HepG2 (cell line): ENCODE results near the gene YIPF3. TPM values are rescaled to one million over a fixed set of nuclear protein-coding genes. Genes with fewer than 3 reads are reported as not detected.

Experiments used
- CREB1 ChIP-seq, 2 experiments: fragments of 450-650 bp in 1 of 2; IDR thresholded peaks; 2 replicates each; pipeline ENCODE4 v1.6.1; 2016 to 2017; ENCODE audit warnings: control low read depth in 1 of 2, mild to moderate bottlenecking in 1 of 2, missing compliant biosample characterization in 1 of 2, missing genetic modification characterization in 1 of 2
- EEA1 ChIP-seq: sonication (generic); formaldehyde crosslinking; IDR thresholded peaks from 2 replicates; pipeline ENCODE4 v1.5.1; 2020; ENCODE audit warnings: mild to moderate bottlenecking, missing genetic modification reagents, borderline replicate concordance
- KAT2B ChIP-seq: fragments of 150-350 bp; IDR thresholded peaks from 2 replicates; pipeline ENCODE4 v1.6.1; 2014; ENCODE audit warnings: low read depth, low read length, borderline replicate concordance
- KDM2A ChIP-seq: sonication (generic); formaldehyde crosslinking; IDR thresholded peaks from 2 replicates; pipeline ENCODE4 v1.4.0; 2020; ENCODE audit warnings: low read depth, missing genetic modification reagents, borderline replicate concordance
- MAX ChIP-seq: IDR thresholded peaks from 2 replicates; pipeline ENCODE4 v1.6.1; 2012; ENCODE audit warnings: inconsistent platforms
- NCOA1 ChIP-seq: sonication (generic); formaldehyde crosslinking; IDR thresholded peaks from 2 replicates; pipeline ENCODE4 v1.9.0; 2021; ENCODE audit warnings: missing genetic modification reagents
- PBX2 ChIP-seq: IDR thresholded peaks from 2 replicates; pipeline ENCODE4 v1.6.1; 2016; ENCODE audit warnings: control low read depth
- PCBP1 ChIP-seq: fragments of 200-400 bp; formaldehyde crosslinking; IDR thresholded peaks from 2 replicates; pipeline ENCODE4 v1.6.1; 2017; ENCODE audit warnings: mild to moderate bottlenecking, low read depth, low read length, borderline replicate concordance
- PHF8 ChIP-seq: sonication (generic); formaldehyde crosslinking; IDR thresholded peaks from 2 replicates; pipeline ENCODE4 v1.5.0; 2020; ENCODE audit warnings: missing genetic modification reagents
- RBM22 ChIP-seq: fragments of 200-400 bp; formaldehyde crosslinking; optimal IDR thresholded peaks from 2 replicates; pipeline ENCODE3; 2017; ENCODE audit warnings: mild to moderate bottlenecking, low read length, moderate library complexity
- SRY ChIP-seq: sonication (generic); formaldehyde crosslinking; IDR thresholded peaks from 2 replicates; pipeline ENCODE4 v1.8.0; 2022; ENCODE audit warnings: mild to moderate bottlenecking, missing genetic modification reagents
- ZNF225 ChIP-seq: sonication (generic); formaldehyde crosslinking; IDR thresholded peaks from 2 replicates; pipeline ENCODE4 v1.4.0; 2020; ENCODE audit warnings: mild to moderate bottlenecking, missing genetic modification reagents
- ZNF510 ChIP-seq: sonication (generic); formaldehyde crosslinking; IDR thresholded peaks from 2 replicates; pipeline ENCODE4 v1.4.0; 2020; ENCODE audit warnings: low read depth, mild to moderate bottlenecking, missing genetic modification reagents
- ZNF790 ChIP-seq: sonication (generic); formaldehyde crosslinking; IDR thresholded peaks from 2 replicates; pipeline ENCODE4 v1.8.0; 2022; ENCODE audit warnings: missing genetic modification reagents, mild to moderate bottlenecking, borderline replicate concordance
- polyA plus RNA-seq, 8 experiments: library from polyadenylated mRNA; depleted of rRNA in 3 of 8; stranded (reverse) in 7 of 8; unstranded in 1 of 8; fragments of >200 nt; fragmentation: Illumina TruSeq in 4 of 8; extraction: Trizol in 4 of 8; gene quantifications; 2 replicates each; pipeline versions ENCODE4 v1.2.1 to v1.2.3, GENCODE V29; 2011 to 2016; ENCODE audit warnings: low read depth in 4 of 8, missing spikeins in 1 of 8, mixed read lengths in 1 of 8; ENCODE audit not compliant: insufficient read depth in 1 of 8
- total RNA-seq, 5 experiments: library from RNA; depleted of rRNA; stranded (reverse); fragments of >200 nt; fragmentation: Illumina TruSeq; extraction: Trizol; gene quantifications; 2 replicates each; pipeline ENCODE4 v1.2.3, GENCODE V29; 2016; ENCODE audit warnings: low read depth in 1 of 5
- TF ChIP-seq, protein P1 (sequence below), 2 experiments: sonication (generic) in 1 of 2; formaldehyde crosslinking in 1 of 2; IDR thresholded peaks; 2 replicates each; pipeline versions ENCODE4 v1.4.0 to v1.6.1; 2018 to 2020; ENCODE audit warnings: missing genetic modification reagents in 2 of 2, borderline replicate concordance in 1 of 2, low read depth in 1 of 2, mild to moderate bottlenecking in 1 of 2, missing biosample characterization in 1 of 2
- TF ChIP-seq, protein P2 (sequence below): sonication (generic); formaldehyde crosslinking; IDR thresholded peaks from 2 replicates; pipeline ENCODE4 v1.8.0; 2022; ENCODE audit warnings: low read depth, missing genetic modification reagents
- TF ChIP-seq, protein P3 (sequence below): sonication (generic); formaldehyde crosslinking; IDR thresholded peaks from 2 replicates; pipeline ENCODE4 v1.9.0; 2022; ENCODE audit warnings: low read depth, missing genetic modification reagents
- TF ChIP-seq, protein P4 (sequence below): sonication (generic); formaldehyde crosslinking; IDR thresholded peaks from 2 replicates; pipeline ENCODE4 v1.4.0; 2020; ENCODE audit warnings: missing genetic modification reagents

Gene YIPF3
- total and polyA plus RNA-seq, 2 of the 13 experiments (the other 11 are each of a cell fraction or from before 2014, with no cell fraction given) = 107 to 206 TPM

DNA sequence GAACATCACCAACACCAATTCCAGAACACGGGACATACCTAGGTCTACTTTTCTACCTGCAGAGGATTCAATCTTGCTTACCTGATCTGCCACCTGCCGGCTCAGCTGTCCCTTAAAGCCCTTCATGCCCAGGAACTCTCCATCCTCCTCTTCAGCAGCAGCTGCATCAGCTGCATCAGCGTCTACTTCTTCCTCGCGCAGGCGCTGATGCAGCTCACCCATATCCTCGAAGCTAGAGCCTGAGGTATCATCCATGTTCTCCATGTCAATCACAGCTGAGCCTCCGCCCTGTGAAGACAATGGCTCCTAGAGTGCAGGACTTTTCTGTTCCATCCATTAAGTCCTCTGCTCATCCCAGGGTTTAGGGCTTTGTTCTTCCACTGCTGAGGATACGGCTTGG, 918 bp downstream of the YIPF3 start (continued):
- TF ChIP-seq, protein P1, sequence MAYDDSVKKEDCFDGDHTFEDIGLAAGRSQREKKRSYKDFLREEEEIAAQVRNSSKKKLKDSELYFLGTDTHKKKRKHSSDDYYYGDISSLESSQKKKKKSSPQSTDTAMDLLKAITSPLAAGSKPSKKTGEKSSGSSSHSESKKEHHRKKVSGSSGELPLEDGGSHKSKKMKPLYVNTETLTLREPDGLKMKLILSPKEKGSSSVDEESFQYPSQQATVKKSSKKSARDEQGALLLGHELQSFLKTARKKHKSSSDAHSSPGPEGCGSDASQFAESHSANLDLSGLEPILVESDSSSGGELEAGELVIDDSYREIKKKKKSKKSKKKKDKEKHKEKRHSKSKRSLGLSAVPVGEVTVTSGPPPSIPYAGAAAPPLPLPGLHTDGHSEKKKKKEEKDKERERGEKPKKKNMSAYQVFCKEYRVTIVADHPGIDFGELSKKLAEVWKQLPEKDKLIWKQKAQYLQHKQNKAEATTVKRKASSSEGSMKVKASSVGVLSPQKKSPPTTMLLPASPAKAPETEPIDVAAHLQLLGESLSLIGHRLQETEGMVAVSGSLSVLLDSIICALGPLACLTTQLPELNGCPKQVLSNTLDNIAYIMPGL (CRISPR knock-in tag; IDR thresholded peaks at IDR 0.05; ENCODE audit: borderline replicate concordance in 1 of 2, low read depth in 1 of 2) = no peak
- no peak for TF ChIP-seq PCBP1
- TF ChIP-seq KDM2A (CRISPR knock-in tag) = peak; percentile 26; the same call in 1 of the 2 replicates
- TF ChIP-seq ZNF225 = no peak
- TF ChIP-seq RBM22 = no peak
- no peak for TF ChIP-seq EEA1 (CRISPR knock-in tag)
- TF ChIP-seq PBX2 (CRISPR knock-in tag) = peak; percentile 53; the same call in 1 of the 2 replicates
- no peak for TF ChIP-seq MAX
- no peak for TF ChIP-seq ZNF510
- TF ChIP-seq SRY (CRISPR knock-in tag) = 0 out of 2 replicates have a peak, but pooled peaks have one; percentile 34
- TF ChIP-seq, protein P2, sequence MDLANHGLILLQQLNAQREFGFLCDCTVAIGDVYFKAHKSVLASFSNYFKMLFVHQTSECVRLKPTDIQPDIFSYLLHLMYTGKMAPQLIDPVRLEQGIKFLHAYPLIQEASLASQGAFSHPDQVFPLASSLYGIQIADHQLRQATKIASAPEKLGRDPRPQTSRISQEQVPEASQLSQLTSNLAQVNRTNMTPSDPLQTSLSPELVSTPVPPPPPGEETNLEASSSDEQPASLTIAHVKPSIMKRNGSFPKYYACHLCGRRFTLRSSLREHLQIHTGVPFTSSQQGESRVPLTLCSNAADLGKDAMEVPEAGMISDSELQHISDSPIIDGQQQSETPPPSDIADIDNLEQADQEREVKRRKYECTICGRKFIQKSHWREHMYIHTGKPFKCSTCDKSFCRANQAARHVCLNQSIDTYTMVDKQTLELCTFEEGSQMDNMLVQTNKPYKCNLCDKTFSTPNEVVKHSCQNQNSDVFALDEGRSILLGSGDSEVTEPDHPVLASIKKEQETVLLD (CRISPR knock-in tag) = no peak
- TF ChIP-seq, protein P3, sequence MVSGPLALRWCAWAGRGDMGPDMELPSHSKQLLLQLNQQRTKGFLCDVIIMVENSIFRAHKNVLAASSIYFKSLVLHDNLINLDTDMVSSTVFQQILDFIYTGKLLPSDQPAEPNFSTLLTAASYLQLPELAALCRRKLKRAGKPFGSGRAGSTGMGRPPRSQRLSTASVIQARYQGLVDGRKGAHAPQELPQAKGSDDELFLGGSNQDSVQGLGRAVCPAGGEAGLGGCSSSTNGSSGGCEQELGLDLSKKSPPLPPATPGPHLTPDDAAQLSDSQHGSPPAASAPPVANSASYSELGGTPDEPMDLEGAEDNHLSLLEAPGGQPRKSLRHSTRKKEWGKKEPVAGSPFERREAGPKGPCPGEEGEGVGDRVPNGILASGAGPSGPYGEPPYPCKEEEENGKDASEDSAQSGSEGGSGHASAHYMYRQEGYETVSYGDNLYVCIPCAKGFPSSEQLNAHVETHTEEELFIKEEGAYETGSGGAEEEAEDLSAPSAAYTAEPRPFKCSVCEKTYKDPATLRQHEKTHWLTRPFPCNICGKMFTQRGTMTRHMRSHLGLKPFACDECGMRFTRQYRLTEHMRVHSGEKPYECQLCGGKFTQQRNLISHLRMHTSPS (CRISPR knock-in tag) = no peak
- no peak for TF ChIP-seq ZNF790 (CRISPR knock-in tag)
- TF ChIP-seq PHF8 = no peak
- TF ChIP-seq, protein P4, sequence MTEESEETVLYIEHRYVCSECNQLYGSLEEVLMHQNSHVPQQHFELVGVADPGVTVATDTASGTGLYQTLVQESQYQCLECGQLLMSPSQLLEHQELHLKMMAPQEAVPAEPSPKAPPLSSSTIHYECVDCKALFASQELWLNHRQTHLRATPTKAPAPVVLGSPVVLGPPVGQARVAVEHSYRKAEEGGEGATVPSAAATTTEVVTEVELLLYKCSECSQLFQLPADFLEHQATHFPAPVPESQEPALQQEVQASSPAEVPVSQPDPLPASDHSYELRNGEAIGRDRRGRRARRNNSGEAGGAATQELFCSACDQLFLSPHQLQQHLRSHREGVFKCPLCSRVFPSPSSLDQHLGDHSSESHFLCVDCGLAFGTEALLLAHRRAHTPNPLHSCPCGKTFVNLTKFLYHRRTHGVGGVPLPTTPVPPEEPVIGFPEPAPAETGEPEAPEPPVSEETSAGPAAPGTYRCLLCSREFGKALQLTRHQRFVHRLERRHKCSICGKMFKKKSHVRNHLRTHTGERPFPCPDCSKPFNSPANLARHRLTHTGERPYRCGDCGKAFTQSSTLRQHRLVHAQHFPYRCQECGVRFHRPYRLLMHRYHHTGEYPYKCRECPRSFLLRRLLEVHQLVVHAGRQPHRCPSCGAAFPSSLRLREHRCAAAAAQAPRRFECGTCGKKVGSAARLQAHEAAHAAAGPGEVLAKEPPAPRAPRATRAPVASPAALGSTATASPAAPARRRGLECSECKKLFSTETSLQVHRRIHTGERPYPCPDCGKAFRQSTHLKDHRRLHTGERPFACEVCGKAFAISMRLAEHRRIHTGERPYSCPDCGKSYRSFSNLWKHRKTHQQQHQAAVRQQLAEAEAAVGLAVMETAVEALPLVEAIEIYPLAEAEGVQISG (CRISPR knock-in tag) = no peak
- TF ChIP-seq NCOA1 = 0 out of 2 replicates have a peak, but pooled peaks have one; percentile 35
- no peak for TF ChIP-seq KAT2B
- TF ChIP-seq CREB1 (IDR thresholded peaks at IDR 0.05) = no peak
- no peak for TF ChIP-seq CREB1 (CRISPR knock-in tag; IDR thresholded peaks at IDR 0.05)
